Hepatocyte (in vitro differentiated cells): ENCODE results near the gene XRCC6. TPM values are rescaled to one million over a fixed set of nuclear protein-coding genes. Genes with fewer than 3 reads are reported as not detected.

ENCODE experiments used
- DNase-seq: peaks from one replicate; pipeline ENCODE4 v3.0.0-alpha.2; 2016; ENCODE audit warnings: low spot score
- H2AFZ ChIP-seq: fragments of 200-600 bp; sonication (generic); 2 replicates; pipeline ENCODE4 v1.6.0; 2016; ENCODE audit warnings: antibody characterized with exemption, mild to moderate bottlenecking
- H3K27ac ChIP-seq: fragments of 200-600 bp; sonication (generic); 2 replicates; pipeline ENCODE4 v1.5.1; 2016; ENCODE audit warnings: mild to moderate bottlenecking
- H3K27me3 ChIP-seq: fragments of 200-600 bp; sonication (generic); 2 replicates; pipeline ENCODE4 v1.6.1; 2016
- H3K36me3 ChIP-seq: fragments of 200-600 bp; sonication (generic); replicated peaks from 2 replicates; pipeline ENCODE4 v1.5.1; 2016; ENCODE audit warnings: low read depth; ENCODE audit not compliant: insufficient read depth
- H3K4me1 ChIP-seq: fragments of 200-600 bp; sonication (generic); 2 replicates; pipeline ENCODE4 v1.5.1; 2016; ENCODE audit warnings: mild to moderate bottlenecking, moderate library complexity; ENCODE audit not compliant: insufficient read depth
- H3K4me2 ChIP-seq: fragments of 200-600 bp; sonication (generic); 2 replicates; pipeline ENCODE4 v1.6.0; 2016
- H3K4me3 ChIP-seq: fragments of 200-600 bp; sonication (generic); 2 replicates; pipeline ENCODE4 v1.5.1; 2016; ENCODE audit warnings: mild to moderate bottlenecking
- H3K79me2 ChIP-seq: fragments of 200-600 bp; sonication (generic); 2 replicates; pipeline ENCODE4 v1.6.0; 2017; ENCODE audit warnings: mild to moderate bottlenecking
- H3K9me2 ChIP-seq: fragments of 200-600 bp; sonication (generic); replicated peaks from 2 replicates; pipeline ENCODE4 v1.6.0; 2017; ENCODE audit warnings: mild to moderate bottlenecking; ENCODE audit not compliant: insufficient read depth
- H3K9me3 ChIP-seq: fragments of 200-600 bp; sonication (generic); 2 replicates; pipeline ENCODE4 v1.5.1; 2016; ENCODE audit warnings: low read depth, mild to moderate bottlenecking
- H4K20me1 ChIP-seq: fragments of 200-600 bp; sonication (generic); 2 replicates; pipeline ENCODE4 v1.6.0; 2016; ENCODE audit warnings: mild to moderate bottlenecking; ENCODE audit not compliant: insufficient read depth, poor library complexity, severe bottlenecking
- EZH2 ChIP-seq: fragments of 200-600 bp; sonication (generic); IDR thresholded peaks from 2 replicates; pipeline ENCODE4 v1.6.1; 2016; ENCODE audit warnings: antibody characterized with exemption, mild to moderate bottlenecking, borderline replicate concordance
- EZH2phosphoT487 ChIP-seq: fragments of 200-600 bp; sonication (generic); IDR thresholded peaks from one replicate; pipeline ENCODE4 v1.6.1; 2018; ENCODE audit warnings: antibody characterized with exemption, mild to moderate bottlenecking, low read depth, moderate library complexity; ENCODE audit not compliant: unreplicated experiment, severe bottlenecking
- WGBS: methylation state at CpG from one replicate; pipeline ENCODE4 v1.1.6; 2016; ENCODE audit warnings: low lambda C conversion rate; ENCODE audit errors: missing lambda C conversion rate; 5-methylcytosine and 5-hydroxymethylcytosine counted together
- polyA plus RNA-seq: library from polyadenylated mRNA; unstranded; fragments of >200 nt; fragmentation: Nextera tagmentation; extraction: Ambion mirVana; gene quantifications from 2 replicates; pipeline ENCODE4 v1.2.1, GENCODE V29; 2016
- total RNA-seq: library from RNA; depleted of rRNA; stranded (reverse); fragments of >200 nt; gene quantifications from 2 replicates; pipeline ENCODE4 v1.2.3, GENCODE V29; 2014
- TF ChIP-seq, protein P1 (sequence below): fragments of 200-600 bp; sonication (generic); IDR thresholded peaks from 2 replicates; pipeline ENCODE4 v1.5.1; 2016; ENCODE audit warnings: antibody characterized with exemption, mild to moderate bottlenecking; ENCODE audit not compliant: poor library complexity

The XRCC6 gene
- total and polyA plus RNA-seq, 2 experiments from 2014 or later, result 260 to 276 TPM

GRCh38 chr22:41638124-41638523, 17.0 kb downstream of the XRCC6 start:
- Histone ChIP-seq H3K36me3 (peaks cover 9% of the 10 kb centered on the region), H3K79me2 (peaks cover 56% of the 10 kb centered on the region), H3K4me1 (no peaks in the 10 kb centered on the region), H3K9me3 (no peaks in the 10 kb centered on the region), H3K27ac (no peak overlapping the region), H2AFZ (no peak overlapping the region), H4K20me1 (peaks cover 5% of the 10 kb centered on the region), H3K4me3 (no peak overlapping the region), H3K27me3 (no peaks in the 10 kb centered on the region), H3K4me2 (no peak overlapping the region), H3K9me2 (no peaks in the 10 kb centered on the region)
- WGBS, result 91% methylated on average over 5 of the region's 5 CpGs
- no peak for DNase-seq
- TF ChIP-seq EZH2, result no peak
- TF ChIP-seq, protein P1, sequence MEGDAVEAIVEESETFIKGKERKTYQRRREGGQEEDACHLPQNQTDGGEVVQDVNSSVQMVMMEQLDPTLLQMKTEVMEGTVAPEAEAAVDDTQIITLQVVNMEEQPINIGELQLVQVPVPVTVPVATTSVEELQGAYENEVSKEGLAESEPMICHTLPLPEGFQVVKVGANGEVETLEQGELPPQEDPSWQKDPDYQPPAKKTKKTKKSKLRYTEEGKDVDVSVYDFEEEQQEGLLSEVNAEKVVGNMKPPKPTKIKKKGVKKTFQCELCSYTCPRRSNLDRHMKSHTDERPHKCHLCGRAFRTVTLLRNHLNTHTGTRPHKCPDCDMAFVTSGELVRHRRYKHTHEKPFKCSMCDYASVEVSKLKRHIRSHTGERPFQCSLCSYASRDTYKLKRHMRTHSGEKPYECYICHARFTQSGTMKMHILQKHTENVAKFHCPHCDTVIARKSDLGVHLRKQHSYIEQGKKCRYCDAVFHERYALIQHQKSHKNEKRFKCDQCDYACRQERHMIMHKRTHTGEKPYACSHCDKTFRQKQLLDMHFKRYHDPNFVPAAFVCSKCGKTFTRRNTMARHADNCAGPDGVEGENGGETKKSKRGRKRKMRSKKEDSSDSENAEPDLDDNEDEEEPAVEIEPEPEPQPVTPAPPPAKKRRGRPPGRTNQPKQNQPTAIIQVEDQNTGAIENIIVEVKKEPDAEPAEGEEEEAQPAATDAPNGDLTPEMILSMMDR, result no peak
- no peak for TF ChIP-seq EZH2phosphoT487

- peaks cover 5% of the 10 kb centered on the region for H4K20me1 ChIP-seq
- no peaks in the 10 kb centered on the region for H3K9me2 ChIP-seq
- no peaks in the 10 kb centered on the region for H3K9me3 ChIP-seq
- no peaks in the 10 kb centered on the region for H3K4me1 ChIP-seq
- no peak overlapping the region for H3K4me2 ChIP-seq
- 97% methylated on average over 5 of the region's 5 CpGs for WGBS
- no peak overlapping the region for H3K4me3 ChIP-seq
- H3K36me3 ChIP-seq, result peaks cover 9% of the 10 kb centered on the region
- no peak for TF ChIP-seq EZH2phosphoT487
- TF ChIP-seq, protein P1, result no peak
- no peak for TF ChIP-seq EZH2
- H3K27ac ChIP-seq, result no peak overlapping the region
- peaks cover 59% of the 10 kb centered on the region for H3K79me2 ChIP-seq
- no peaks in the 10 kb centered on the region for H3K27me3 ChIP-seq
- DNase-seq, result no peak
- no peak overlapping the region for H2AFZ ChIP-seq
These were observed 17.7 kb downstream of the XRCC6 start for GRCh38 chr22:41638748-41639147.

DNA sequence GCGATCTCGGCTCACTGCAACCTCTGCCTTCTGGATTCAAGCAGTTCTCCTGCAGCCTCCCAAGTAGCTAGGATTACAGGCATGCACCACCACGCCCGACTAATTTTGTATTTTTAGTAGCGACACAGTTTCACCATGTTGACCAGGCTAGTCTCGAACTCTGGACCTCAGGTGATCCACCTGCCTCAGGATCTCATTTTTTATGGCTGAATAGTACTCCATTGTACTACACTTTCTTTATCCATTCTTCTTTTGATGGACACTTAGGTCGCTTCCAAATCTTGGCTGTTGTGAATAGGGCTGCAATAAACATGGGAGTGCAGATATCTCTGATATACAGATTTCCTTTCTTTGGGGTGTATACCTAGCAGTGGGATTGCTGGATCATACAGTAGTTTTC, 20.8 kb downstream of the XRCC6 start:
- Histone ChIP-seq H3K9me3 (no peaks in the 10 kb centered on the region), H3K36me3 (peaks cover 3% of the 10 kb centered on the region), H3K4me2 (no peak overlapping the region), H3K79me2 (peaks cover 50% of the 10 kb centered on the region), H3K27me3 (no peaks in the 10 kb centered on the region), H4K20me1 (peaks cover 5% of the 10 kb centered on the region), H3K9me2 (no peaks in the 10 kb centered on the region), H2AFZ (no peak overlapping the region), H3K4me3 (no peak overlapping the region), H3K4me1 (no peaks in the 10 kb centered on the region), H3K27ac (no peak overlapping the region)
- 100% methylated on average over 7 of the region's 7 CpGs for WGBS
- DNase-seq, result no peak
- TF ChIP-seq EZH2, result no peak
- TF ChIP-seq, protein P1, result no peak
- no peak for TF ChIP-seq EZH2phosphoT487
